MV-4-11 (cell line): ENCODE measurements around the gene TNNC2.

Experiments
- DNase-seq: peaks from one replicate; lab custom pipeline; 2025; lab: John Stamatoyannopoulos, UW

TNNC2 gene

GRCh38 chr20:45781391-45781931 lies 45.7 kb downstream of the TNNC2 start:
- no peak for DNase-seq

GRCh38 chr20:45780159-45780558 lies 47.0 kb downstream of the TNNC2 start:
- no peak for DNase-seq

- peak; percentile 11 for DNase-seq
These were observed 47.8 kb downstream of the TNNC2 start for GRCh38 chr20:45779011-45779915.

- DNase-seq, result no peak
These were observed 50.2 kb downstream of the TNNC2 start for GRCh38 chr20:45776931-45777330.

- no peak for DNase-seq
These were observed 51.7 kb downstream of the TNNC2 start for GRCh38 chr20:45775411-45775810.

GRCh38 chr20:45774945-45775344 lies 52.2 kb downstream of the TNNC2 start:
- DNase-seq, result no peak
